Activated effector memory CD4-positive, alpha-beta T cell treated with anti-CD3 and anti-CD28 coated beads, Interleukin-2, amount 50 U/mL, for 16 hours (primary cell): ENCODE results near the gene SLC7A14.

Experiments
- DNase-seq: peaks from one replicate; pipeline ENCODE4 v3.0.0-alpha.2; 2020

The SLC7A14 gene

GRCh38 chr3:170469151-170470062 is 116.5 kb downstream of the SLC7A14 start:
- no peak for DNase-seq

GRCh38 chr3:170467571-170468147 is 118.2 kb downstream of the SLC7A14 start:
- DNase-seq: no peak

- no peak for DNase-seq
Observed at GRCh38 chr3:170467007-170467406, 118.9 kb downstream of the SLC7A14 start.

- DNase-seq: no peak
Observed at GRCh38 chr3:170465955-170466354, 119.9 kb downstream of the SLC7A14 start.

- DNase-seq: no peak
Observed at GRCh38 chr3:170463011-170463410, 122.9 kb downstream of the SLC7A14 start.

GRCh38 chr3:170458285-170458684 is 127.6 kb downstream of the SLC7A14 start:
- no peak for DNase-seq

- no peak for DNase-seq
Observed at GRCh38 chr3:170454509-170454908, 131.4 kb downstream of the SLC7A14 start.

GRCh38 chr3:170450039-170450438 is 135.8 kb downstream of the SLC7A14 start:
- DNase-seq: no peak

GRCh38 chr3:170448584-170448983 is 137.3 kb downstream of the SLC7A14 start:
- DNase-seq: no peak

GRCh38 chr3:170443457-170443856 is 142.4 kb downstream of the SLC7A14 start:
- no peak for DNase-seq

- DNase-seq: no peak
Observed at GRCh38 chr3:170442947-170443346, 142.9 kb downstream of the SLC7A14 start.

- DNase-seq: no peak
Observed at GRCh38 chr3:170441412-170441811, 144.5 kb downstream of the SLC7A14 start.

- DNase-seq: no peak
Observed at GRCh38 chr3:170440344-170440743, 145.5 kb downstream of the SLC7A14 start.

GRCh38 chr3:170438836-170439235 is 147.0 kb downstream of the SLC7A14 start:
- DNase-seq: no peak

- DNase-seq: no peak
Observed at GRCh38 chr3:170437696-170438407, 148.0 kb downstream of the SLC7A14 start.

GRCh38 chr3:170437176-170437575 is 148.7 kb downstream of the SLC7A14 start:
- DNase-seq: no peak

GRCh38 chr3:170436697-170437096 is 149.2 kb downstream of the SLC7A14 start:
- DNase-seq: no peak

GRCh38 chr3:170432416-170432815 is 153.5 kb downstream of the SLC7A14 start:
- no peak for DNase-seq

- DNase-seq: no peak
Observed at GRCh38 chr3:170431054-170431453, 154.8 kb downstream of the SLC7A14 start.

- no peak for DNase-seq
Observed at GRCh38 chr3:170429050-170429449, 156.8 kb downstream of the SLC7A14 start.

- no peak for DNase-seq
Observed at GRCh38 chr3:170428095-170428494, 157.8 kb downstream of the SLC7A14 start.

- no peak for DNase-seq
Observed at GRCh38 chr3:170426240-170426797, 159.6 kb downstream of the SLC7A14 start.

- DNase-seq: no peak
Observed at GRCh38 chr3:170425491-170426239, 160.2 kb downstream of the SLC7A14 start.
